GM18909 (cell line): ENCODE data around the gene TCFL5.

Experiments
- ATAC-seq: cut with Tn5 transposase; IDR thresholded peaks from one replicate; pipeline ENCODE4 v1.9.1; 2021; ENCODE audit warnings: mild to moderate bottlenecking; ENCODE audit not compliant: unreplicated experiment, poor library complexity

TCFL5 gene

DNA sequence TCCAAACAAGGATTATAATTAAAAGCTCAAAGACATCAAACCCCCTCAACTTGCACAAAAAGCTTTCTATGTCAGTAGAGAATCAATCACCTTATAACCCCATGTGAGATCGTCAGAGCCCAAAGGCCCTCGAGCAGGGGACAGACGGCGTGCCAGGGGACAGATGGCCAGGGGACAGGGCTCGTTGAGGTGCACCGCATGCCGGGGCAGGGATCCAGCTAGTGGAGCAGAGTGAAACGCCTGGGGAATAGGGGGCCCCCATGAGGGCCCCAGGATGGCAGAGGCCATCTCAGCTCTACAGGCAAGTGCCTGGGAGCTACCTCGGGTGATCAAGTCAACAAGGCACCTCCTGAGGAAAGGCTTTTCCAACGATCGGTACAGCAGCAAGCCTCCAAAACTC is 36.0 kb upstream of the TCFL5 start:
- ATAC-seq: no peak

DNA sequence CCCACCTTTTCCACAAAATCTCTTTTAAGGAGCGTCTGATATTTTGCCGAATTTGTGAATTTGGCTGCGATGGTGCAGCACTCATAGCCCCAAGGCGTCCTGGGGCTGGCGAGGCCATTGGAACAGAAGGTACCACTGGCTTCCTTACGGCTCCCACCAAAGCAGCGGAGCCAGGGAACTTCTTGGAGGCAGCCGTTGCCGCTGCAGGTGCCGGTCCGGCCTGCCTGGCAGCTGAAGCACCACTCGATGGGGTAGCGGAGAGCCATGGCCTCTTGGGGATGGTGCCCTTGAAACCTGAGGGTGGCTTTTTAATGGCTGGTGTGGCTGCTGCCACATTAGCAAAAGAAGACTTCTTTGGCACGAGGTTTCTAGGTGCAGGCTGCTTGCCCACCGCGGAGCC is 34.9 kb upstream of the TCFL5 start:
- ATAC-seq: no peak

DNA sequence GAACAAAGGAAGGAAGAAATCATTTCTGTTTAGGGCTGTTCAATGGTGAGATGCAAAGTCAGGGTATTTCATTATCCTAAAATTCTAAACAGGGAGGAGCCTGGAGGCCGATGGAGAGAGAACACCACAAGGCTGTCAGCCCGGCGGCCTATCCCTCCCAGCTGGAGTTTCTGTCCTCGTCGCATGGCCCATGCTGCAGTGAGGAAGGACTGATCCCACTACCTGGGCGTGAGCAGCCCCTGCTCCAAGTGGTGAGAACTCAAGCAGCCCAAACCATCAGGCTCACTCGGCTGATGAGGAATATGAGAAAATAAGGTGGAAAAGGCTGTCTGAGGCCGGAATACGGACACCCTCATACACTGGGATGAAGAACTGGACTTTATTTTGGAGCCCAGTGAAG is 33.9 kb upstream of the TCFL5 start:
- no peak for ATAC-seq

DNA sequence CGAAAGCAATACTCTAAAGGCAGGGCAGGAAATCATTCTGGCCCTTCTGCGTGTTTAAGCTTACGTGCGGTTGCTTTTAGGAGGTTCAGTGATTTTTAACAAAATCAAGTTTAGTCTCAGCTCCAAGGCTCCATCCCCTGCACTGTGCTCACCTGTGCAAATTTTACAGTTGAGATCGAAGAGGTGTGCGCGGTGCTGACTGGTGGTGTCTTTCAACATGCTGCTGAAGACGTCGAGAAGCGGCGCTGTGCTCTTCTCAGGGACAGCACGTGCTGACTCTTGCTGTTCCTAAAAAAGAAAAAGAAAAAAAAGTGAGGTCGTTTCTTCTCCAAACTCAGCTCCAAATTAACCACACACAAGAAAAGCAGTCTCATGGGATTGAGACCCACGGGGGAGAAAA is 32.6 kb upstream of the TCFL5 start:
- no peak for ATAC-seq

DNA sequence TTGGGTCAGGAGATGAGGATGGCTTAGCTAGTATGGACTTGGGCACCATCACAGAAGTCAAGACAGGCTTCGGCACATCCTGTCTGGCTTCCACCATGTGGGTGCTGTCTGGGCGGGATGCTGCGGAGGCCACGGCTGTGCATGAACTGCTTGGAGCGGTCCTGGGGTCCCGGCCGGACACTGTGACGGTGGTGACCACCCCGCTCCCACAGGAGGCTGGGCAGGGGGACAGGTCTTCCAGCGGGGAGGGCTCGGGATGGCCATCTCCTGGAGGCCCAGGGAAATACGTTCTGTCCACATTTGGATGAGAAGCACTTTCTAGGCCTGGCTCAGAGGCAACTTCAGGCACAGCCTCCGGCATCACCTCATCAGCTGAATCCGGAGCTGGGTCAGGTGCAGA is 32.1 kb upstream of the TCFL5 start:
- ATAC-seq: no peak

DNA sequence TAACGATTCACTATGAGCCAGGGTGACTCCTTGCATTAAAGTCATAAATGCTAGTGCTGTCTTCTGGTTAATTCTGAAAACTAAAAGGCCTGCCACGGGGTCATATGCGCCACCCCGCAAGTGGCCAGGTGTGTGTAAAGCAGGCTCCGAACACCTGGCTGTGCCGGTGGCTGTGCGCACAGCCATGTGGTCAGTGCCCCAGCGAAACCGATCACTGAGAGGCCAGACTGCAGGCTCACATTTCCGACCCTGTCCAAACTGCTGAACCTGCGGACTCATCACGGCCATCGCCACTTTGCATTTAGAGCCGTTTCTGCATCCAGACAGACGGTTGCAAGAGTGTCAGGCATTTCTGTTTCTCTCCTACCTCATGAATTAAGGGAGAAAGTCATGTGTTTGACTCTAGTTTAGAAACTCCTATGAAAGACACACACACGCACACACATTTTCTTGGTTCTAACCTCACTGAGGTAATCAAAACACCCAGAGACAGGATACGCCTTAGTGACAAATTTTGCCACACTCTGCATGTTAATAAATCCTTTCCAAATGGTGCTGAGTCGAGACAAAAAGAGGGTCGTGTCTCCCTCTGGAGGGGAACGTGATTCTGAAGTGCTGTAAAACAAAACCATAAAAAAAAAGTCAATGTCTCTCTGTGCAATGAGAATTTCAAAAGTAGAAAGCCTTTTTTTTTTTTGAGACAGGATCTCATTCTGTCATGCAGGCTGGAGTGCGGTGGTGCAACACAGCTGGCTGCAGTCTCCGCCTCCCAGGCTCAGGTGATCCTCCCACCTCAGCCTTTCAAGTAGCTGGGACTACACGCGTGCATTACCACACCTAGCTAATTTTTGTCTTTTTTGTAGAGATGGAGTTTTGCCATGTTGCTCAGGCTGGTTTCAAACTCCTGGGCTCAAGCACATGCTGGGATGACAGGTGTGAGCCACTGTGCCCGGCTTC is 31.0 kb upstream of the TCFL5 start:
- no peak for ATAC-seq

DNA sequence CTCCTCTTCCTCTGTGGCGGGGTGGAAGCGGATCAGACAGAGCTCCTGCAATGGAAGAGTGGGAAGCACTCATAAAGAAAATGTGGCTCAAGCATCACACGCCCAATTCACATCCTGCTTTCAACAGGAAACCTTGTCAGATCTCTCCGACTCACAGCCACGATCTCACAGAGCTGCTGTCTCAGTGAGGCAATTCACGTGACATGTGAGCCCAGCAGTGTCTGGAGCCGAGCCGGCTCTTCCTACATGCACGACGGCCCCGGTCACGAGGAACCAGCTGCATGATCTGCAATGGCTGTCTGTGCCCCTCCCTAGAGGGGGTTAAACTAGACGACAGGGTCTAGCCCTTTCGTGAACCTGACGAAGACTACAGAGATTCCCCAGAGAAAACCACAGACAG is 29.5 kb upstream of the TCFL5 start:
- no peak for ATAC-seq

DNA sequence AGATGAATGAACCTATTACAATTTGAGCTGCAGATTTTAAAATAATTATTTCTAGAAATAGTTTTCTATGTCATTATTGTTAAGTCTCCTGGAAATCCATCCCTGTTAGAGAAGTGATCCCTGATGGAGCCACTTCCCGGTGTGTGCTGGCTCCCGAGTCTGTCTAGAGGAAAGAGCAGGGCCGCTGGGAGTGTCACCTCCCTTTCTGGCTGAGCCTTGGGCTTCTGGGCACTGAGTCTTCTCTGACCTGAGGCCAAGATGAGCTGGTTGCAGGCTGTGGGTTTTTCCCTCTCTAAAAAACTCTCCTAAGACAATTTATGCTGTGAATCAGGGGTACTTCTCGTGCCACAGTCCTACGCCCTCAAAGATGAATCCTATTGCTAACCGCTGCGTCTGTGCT is 28.8 kb upstream of the TCFL5 start:
- no peak for ATAC-seq

DNA sequence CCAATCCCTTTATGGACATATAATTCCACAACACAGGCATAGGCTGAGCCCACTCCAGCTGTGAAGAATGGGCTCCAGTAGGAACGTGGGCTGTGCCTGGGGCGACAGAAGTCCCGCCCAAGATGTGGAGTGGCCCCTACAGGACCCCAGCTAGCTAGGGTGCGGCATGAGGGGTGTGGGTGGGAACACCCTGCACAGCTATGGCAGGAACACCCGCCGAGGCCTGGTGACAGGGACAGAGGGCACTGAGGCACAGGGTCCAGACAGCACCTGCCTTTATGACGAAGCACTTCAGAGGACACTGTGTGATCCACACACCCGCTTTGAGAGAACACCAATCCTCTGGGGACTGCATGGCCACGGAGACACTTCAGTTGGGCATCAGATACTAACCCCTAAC is 28.2 kb upstream of the TCFL5 start:
- ATAC-seq: no peak

DNA sequence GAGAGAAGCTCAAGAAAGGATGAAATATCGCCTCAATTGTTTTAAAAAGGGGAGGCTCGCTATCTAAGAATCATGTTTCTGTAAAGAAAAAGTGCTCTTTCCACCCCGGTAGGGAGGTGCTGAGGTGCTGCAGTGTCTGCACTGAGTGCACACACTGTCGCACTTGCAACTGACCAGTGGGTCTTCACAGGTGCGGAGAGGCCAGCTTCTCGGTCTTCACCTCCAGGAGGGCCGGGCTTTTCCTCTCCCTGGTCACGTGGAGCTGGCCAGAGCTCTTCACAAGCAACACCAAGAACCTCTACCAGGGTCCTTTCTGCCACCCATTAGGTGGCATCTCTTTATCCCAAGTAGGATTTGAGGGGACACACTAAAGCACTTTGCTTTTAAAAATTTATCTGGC is 27.8 kb upstream of the TCFL5 start:
- no peak for ATAC-seq

DNA sequence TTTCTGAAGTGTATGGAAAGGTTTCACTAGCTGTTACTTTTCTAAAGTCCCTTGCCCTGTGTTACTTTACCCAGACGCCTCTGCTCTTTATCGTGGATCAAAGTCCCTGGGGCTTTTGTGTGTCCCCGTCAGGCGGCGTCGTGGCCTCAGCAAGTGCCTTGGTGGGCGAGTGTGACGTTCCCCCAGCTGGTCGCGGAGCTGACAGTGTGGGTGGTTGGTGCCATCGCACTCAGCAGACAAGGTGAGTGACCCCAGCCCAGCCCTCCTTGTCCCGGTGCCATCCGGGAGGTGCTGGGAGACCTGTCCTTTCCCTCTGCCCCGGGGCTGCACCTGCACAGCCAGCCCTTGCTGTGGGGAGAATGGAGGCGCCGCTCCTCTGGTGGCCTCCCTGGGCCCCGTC is 27.3 kb upstream of the TCFL5 start:
- no peak for ATAC-seq

DNA sequence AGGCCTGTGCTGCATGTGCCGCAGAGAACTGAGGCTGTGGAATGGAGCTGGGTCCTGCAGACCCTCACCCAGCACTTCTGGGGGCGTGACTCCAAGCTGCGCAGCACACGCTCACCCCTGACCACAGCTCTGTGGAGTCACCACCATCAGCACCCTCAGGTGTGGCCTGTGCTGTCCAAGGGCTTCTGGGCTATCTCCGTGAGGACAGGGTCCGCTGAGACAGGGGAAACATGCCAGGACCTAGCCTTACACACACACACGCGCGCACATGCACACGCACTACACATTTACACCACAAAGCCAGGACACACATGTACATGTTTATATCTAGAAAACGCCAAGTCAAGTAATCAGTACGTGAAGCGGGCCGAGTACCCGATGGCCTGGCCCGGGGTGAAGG is 26.8 kb upstream of the TCFL5 start:
- no peak for ATAC-seq

DNA sequence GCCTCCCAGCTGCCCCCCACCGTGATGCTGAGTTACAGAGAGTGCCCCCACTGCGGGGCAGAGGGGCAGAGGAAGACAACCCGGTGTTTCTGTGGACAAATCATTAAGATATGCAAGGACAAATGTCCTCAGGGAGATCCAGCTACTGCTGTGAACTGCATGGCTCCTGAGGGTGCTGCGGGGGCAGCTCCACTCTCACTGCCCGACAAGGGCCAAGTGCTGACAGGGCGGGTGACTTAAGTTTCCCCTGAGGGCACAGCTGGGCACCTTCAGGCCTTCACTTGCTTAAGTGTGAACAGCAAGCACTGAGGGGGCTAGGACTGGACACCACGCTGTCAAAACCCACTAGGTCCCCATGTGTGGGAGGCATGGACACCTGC is 26.2 kb upstream of the TCFL5 start:
- no peak for ATAC-seq

DNA sequence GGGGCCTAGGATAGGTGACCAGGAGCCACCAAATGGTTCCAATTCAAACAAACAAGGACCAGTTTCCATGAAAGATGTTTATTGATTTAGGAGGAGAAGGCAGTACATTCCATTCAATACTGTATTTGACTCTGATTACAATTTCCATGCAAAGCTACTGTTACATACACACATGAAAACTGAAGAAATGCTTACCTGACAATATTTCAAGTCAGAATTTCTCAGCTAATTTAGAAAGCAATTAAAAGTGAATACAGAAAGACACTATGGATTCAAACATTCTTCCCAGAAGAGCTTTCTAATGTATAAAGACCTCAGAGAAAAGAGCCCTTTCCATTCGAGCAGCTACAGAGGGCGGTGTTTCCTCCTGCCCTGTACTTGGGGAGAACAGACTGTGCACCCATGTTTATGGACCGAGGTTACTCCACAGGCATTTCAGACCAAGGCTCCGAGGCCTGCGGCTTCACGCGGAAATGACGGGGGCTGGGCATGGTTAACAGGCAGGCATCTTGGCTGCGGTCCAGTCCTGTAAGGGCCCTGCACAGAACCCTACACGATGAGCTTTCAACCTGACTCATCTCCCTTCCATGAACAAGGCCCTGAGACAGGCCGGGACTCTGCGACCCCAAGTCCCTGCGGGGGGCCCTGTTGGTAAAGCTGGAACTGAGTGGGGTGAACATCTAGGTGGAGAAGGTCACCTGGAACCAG is 25.7 kb upstream of the TCFL5 start:
- ATAC-seq: no peak

DNA sequence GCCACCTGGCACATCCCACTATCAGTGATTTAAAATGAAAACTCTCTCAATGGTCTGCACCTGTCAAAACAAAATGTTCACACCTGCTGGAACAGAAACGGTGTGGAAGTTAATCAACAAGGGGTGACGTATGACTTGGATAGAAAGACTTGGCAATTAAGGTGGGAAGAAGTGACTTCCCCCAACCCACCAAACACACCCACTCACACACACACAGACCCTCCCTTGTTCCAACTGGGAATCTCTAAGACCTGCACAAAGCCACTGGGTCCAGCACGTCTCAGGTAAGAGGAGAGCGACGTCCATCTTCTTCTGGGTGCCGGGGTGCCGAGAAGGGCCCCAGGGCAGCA is 25.1 kb upstream of the TCFL5 start:
- ATAC-seq: no peak

DNA sequence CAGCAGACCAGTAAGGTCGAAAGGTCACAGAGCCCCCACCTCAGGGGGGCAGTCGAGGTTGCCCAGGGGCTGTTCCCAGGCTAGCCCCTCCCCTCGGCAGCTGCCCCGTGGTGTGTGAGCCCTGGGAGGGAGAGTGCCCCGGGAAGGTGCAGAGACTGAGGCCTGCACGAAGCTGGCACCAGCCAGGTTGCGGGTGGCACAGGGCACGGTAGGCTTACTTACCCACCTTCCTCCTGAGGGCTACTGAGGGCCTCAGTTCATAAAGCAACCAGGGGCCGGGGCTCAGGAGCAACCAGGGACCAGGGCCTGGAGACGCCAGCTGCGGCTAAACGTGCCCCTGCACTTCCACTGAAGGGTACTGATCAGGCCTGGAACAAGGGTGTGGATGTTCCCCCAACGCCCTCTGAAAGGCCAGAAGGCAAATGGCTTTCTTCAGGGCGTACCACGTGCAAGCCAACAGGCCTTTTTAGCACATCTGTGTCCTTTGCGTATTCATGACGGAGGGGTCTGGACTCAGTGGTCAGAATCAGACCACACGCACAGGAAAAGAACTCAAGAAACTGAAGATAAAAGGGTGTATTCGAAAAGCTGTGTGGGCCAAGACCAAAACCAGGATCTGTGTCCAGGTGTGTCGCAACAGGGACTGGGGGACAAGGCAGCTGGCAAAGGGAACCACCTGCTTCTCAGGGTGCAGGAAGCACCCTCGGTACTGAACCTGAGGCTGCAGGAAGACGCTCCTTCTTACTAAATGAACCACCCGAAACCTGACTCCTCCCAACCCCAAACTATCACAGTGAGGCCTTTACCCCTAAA is 24.5 kb upstream of the TCFL5 start:
- ATAC-seq: no peak

DNA sequence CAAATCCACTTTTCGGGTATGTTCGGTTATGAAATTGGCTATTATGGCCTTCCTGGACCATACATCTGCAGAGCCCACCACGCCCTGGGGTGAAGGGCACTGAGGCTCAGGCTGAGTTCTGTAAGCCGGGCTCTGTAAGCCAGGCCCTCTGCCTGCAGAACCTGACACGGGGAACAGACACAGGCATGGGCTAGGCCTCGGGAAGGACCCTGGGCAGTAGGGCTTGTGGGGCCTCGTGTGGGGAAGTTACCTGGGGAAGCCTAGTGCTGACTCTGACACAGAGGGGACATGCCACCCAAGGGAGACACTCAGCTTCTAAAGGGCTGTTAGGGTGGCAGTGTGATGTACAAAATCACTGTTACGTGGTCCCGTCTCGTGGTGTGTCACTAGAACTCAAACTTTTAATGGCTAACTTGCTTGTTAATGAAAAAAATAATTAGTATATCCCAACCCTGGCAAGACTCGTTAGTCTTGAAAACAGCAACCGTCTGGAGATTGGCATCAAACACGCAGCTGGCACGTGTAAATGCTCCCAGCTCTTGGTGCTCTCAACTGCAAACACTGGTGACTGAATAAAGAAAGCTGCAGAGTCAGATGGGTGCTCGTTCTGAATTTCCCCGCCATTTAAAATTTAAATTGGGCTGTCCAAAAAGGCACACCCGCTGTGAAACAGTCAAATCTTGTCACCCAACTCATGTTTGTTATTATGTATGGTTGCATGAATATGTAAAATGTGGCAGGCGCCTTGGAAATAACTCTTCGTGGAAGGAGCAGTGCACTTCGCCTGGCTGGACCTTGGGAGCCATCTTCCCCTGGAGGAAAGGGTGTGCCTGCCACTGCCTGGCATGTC is 23.6 kb upstream of the TCFL5 start:
- ATAC-seq: no peak

DNA sequence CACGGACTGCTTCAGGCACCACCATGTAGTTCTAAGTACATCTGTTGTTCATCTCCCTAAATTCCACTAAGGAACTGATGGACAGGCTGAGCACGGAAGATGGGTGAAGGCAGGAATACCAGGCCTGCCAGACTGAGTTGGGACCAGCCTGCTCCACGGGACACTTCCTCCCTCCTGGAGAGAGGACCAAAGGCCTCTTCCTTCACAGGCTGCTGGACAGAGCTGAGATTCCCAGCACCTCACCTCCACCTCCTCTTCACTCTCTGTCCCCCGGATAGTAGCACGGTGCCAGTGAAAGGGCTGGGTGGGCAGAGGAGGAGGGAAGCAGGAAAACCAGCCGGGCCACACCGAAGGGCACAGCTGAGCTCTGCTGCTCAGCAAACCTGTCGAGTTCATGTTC is 22.9 kb upstream of the TCFL5 start:
- no peak for ATAC-seq

DNA sequence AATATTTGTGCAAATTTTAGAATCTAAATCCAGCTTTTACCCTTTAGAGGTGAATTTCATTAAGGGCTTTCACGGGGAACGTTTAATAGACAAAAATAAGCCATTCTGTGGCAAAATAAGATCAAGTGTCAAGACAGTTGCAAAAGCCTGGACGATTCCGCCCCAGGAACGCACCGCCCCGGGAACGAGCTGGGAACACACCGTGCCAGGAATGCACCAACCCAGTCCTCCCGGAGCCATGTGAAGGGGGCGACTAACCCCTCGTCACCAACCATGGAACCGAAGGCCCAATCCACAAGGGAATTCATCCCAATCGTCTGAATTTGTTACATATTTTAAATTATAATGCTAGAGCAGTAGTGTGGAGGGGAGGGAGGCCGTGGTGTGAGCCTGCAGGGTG is 20.8 kb upstream of the TCFL5 start:
- no peak for ATAC-seq

DNA sequence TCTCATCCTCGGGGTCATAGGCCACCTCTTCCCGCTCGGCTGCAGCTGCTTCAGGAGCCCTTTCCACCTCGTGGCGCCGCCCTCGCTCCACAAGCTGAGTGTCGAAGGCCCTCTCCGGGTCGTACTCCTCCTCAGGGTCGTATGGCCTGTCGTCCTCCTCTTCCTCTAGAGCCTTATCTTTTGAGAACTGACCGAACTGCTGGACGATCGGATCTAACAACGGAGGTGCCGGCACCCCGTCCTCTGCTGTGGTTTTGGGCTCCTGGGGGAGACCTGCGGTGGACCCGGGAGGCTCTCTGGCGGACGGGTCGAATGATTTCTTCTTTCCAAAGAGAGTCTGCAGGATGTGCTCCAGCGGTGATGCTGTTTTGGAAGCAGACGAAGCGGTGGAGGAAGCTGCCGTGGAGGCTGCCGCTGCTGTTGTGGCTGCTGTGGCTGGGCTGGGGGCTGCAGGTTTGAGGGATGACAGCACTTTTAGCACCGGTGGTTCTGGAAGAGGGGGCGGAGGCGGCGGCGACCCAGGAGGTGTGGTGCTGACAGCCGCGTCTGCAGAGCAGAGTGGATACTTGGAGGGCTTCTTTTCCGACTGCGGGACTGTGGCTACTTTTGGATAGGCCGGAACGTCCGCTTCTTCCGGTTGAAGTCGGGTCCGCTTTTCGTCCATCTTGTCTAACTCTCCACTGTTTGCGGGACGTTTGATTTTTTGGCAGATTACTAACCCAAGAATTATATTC is 20.2 kb upstream of the TCFL5 start:
- no peak for ATAC-seq
